K562 (cell line): ENCODE results near the gene COPS6. TPM values are rescaled to one million over a fixed set of nuclear protein-coding genes. Genes with fewer than 3 reads are reported as not detected.

Source experiments
- BACH1 ChIP-seq: fragments of 200-800 bp; sonication (Bioruptor generic); IDR thresholded peaks from 2 replicates; pipeline ENCODE4 v1.6.1; 2016; ENCODE audit warnings: missing genetic modification characterization, missing compliant biosample characterization
- DMBX1 ChIP-seq: fragments of 250-450 bp; sonication (Bioruptor Pico); IDR thresholded peaks from 2 replicates; pipeline ENCODE4 v1.8.0; 2022; ENCODE audit warnings: inconsistent platforms, mild to moderate bottlenecking, moderate library complexity, borderline replicate concordance
- TAF9B ChIP-seq: fragments of 450-650 bp; IDR thresholded peaks from 2 replicates; pipeline ENCODE4 v1.6.1; 2018; ENCODE audit warnings: mild to moderate bottlenecking; ENCODE audit not compliant: partially characterized antibody
- ZFP30 ChIP-seq: fragments of 250-450 bp; sonication (Bioruptor Pico); IDR thresholded peaks from 2 replicates; pipeline ENCODE4 v1.8.0; 2022; ENCODE audit warnings: moderate library complexity, mild to moderate bottlenecking, inconsistent platforms, borderline replicate concordance
- ZNF143 ChIP-seq: sonication (generic); formaldehyde crosslinking; IDR thresholded peaks from 2 replicates; pipeline ENCODE4 v1.9.0; 2022; ENCODE audit warnings: mild to moderate bottlenecking, missing genetic modification reagents
- ZNF583 ChIP-seq: fragments of 250-450 bp; sonication (Bioruptor Pico); IDR thresholded peaks from 2 replicates; pipeline ENCODE4 v1.4.0; 2020
- polyA plus RNA-seq, 8 experiments: library from polyadenylated mRNA; depleted of rRNA in 4 of 8; stranded (reverse) in 5 of 8; unstranded in 3 of 8; fragments of >200 nt; fragmentation: Nextera tagmentation in 2 of 8; fragmentation: Illumina TruSeq in 1 of 8; extraction: Ambion mirVana in 2 of 8; extraction: Trizol in 1 of 8; gene quantifications; 2 replicates each; pipeline versions ENCODE4 v1.2.1 to v1.2.3, GENCODE V29; 2011 to 2014; ENCODE audit warnings: inconsistent platforms in 1 of 8, missing spikeins in 1 of 8
- total RNA-seq, 7 experiments: library from RNA; depleted of rRNA in 6 of 7; stranded (reverse); fragments of >200 nt in 6 of 7; fragmentation: Illumina TruSeq in 2 of 7; extraction: Trizol in 2 of 7; gene quantifications; 2 replicates each; pipeline versions ENCODE4 v1.2.1 to v1.2.3, GENCODE V29; 2011 to 2021; ENCODE audit warnings: low replicate concordance in 1 of 7
- TF ChIP-seq, protein P1 (sequence below), 2 experiments: fragments of 450-650 bp; formaldehyde crosslinking in 1 of 2; IDR thresholded peaks; 2 replicates each; pipeline versions ENCODE4 v1.4.0 to v1.6.1; 2014 to 2020; ENCODE audit warnings: mild to moderate bottlenecking in 2 of 2, borderline replicate concordance in 1 of 2, low read depth in 1 of 2
- TF ChIP-seq, protein P2 (sequence below): sonication (generic); formaldehyde crosslinking; IDR thresholded peaks from 2 replicates; pipeline ENCODE4 v1.9.0; 2022; ENCODE audit warnings: mild to moderate bottlenecking, missing genetic modification reagents
- TF ChIP-seq, protein P3 (sequence below): fragments of 450-650 bp; conservative IDR thresholded peaks from 2 replicates; pipeline ENCODE4 v1.6.1; 2016; ENCODE audit warnings: missing genetic modification characterization, low read depth, mild to moderate bottlenecking, control low read depth, missing compliant biosample characterization
- TF ChIP-seq, protein P4 (sequence below), 2 experiments: IDR thresholded peaks; 2 replicates each; pipeline ENCODE4 v1.6.1; 2011; ENCODE audit warnings: borderline replicate concordance in 1 of 2, control low read depth in 1 of 2, low read depth in 1 of 2, low read length in 1 of 2, mild to moderate bottlenecking in 1 of 2, mixed read lengths in 1 of 2, moderate library complexity in 1 of 2; ENCODE audit not compliant: insufficient read depth in 1 of 2, insufficient read length in 1 of 2, poor library complexity in 1 of 2, severe bottlenecking in 1 of 2; ENCODE audit errors: extremely low read depth in 1 of 2

COPS6 gene
- total and polyA plus RNA-seq, 9 of the 15 experiments (the other 6 are each of a cell fraction or from before 2014, with no cell fraction given), result 63.0 to 331 (median 168) TPM

GRCh38 chr7:100088621-100089457, at the start of gene COPS6 (continued):
- TF ChIP-seq, protein P1, sequence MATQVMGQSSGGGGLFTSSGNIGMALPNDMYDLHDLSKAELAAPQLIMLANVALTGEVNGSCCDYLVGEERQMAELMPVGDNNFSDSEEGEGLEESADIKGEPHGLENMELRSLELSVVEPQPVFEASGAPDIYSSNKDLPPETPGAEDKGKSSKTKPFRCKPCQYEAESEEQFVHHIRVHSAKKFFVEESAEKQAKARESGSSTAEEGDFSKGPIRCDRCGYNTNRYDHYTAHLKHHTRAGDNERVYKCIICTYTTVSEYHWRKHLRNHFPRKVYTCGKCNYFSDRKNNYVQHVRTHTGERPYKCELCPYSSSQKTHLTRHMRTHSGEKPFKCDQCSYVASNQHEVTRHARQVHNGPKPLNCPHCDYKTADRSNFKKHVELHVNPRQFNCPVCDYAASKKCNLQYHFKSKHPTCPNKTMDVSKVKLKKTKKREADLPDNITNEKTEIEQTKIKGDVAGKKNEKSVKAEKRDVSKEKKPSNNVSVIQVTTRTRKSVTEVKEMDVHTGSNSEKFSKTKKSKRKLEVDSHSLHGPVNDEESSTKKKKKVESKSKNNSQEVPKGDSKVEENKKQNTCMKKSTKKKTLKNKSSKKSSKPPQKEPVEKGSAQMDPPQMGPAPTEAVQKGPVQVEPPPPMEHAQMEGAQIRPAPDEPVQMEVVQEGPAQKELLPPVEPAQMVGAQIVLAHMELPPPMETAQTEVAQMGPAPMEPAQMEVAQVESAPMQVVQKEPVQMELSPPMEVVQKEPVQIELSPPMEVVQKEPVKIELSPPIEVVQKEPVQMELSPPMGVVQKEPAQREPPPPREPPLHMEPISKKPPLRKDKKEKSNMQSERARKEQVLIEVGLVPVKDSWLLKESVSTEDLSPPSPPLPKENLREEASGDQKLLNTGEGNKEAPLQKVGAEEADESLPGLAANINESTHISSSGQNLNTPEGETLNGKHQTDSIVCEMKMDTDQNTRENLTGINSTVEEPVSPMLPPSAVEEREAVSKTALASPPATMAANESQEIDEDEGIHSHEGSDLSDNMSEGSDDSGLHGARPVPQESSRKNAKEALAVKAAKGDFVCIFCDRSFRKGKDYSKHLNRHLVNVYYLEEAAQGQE (IDR thresholded peaks at IDR 0.05; ENCODE audit: borderline replicate concordance), result peak; percentile 5; the same call in 1 of the 2 replicates
- TF ChIP-seq, protein P1 (CRISPR knock-in tag; IDR thresholded peaks at IDR 0.05; ENCODE audit: low read depth), result peak; percentile 23; the same call in 1 of the 2 replicates
- TF ChIP-seq DMBX1 (CRISPR knock-in tag) (peak; percentile 81; the same call in 1 of the 2 replicates), TAF9B (peak; percentile 96), ZNF583 (CRISPR knock-in tag) (peak; percentile 74), ZNF143 (CRISPR knock-in tag) (peak; percentile 47; the same call in 1 of the 2 replicates), BACH1 (no peak), ZFP30 (CRISPR knock-in tag) (no peak)
- TF ChIP-seq, protein P2, sequence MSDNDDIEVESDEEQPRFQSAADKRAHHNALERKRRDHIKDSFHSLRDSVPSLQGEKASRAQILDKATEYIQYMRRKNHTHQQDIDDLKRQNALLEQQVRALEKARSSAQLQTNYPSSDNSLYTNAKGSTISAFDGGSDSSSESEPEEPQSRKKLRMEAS, result peak; percentile 100
- TF ChIP-seq, protein P3, sequence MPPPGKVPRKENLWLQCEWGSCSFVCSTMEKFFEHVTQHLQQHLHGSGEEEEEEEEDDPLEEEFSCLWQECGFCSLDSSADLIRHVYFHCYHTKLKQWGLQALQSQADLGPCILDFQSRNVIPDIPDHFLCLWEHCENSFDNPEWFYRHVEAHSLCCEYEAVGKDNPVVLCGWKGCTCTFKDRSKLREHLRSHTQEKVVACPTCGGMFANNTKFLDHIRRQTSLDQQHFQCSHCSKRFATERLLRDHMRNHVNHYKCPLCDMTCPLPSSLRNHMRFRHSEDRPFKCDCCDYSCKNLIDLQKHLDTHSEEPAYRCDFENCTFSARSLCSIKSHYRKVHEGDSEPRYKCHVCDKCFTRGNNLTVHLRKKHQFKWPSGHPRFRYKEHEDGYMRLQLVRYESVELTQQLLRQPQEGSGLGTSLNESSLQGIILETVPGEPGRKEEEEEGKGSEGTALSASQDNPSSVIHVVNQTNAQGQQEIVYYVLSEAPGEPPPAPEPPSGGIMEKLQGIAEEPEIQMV (tag), result no peak
- TF ChIP-seq, protein P4, sequence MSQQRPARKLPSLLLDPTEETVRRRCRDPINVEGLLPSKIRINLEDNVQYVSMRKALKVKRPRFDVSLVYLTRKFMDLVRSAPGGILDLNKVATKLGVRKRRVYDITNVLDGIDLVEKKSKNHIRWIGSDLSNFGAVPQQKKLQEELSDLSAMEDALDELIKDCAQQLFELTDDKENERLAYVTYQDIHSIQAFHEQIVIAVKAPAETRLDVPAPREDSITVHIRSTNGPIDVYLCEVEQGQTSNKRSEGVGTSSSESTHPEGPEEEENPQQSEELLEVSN (IDR thresholded peaks at IDR 0.05; ENCODE audit: borderline replicate concordance in 1 of 2, extremely low read depth in 1 of 2, insufficient read depth in 1 of 2, insufficient read length in 1 of 2, low read depth in 1 of 2, low read length in 1 of 2, poor library complexity in 1 of 2, severe bottlenecking in 1 of 2), result peak; percentile 96 to 99
